ENCODE measurements around the gene PCNX2. TPM values are rescaled to one million over a fixed set of nuclear protein-coding genes. Genes with fewer than 3 reads are reported as not detected.
"Not testable (repeated sequence)": the region's sequence is repeated elsewhere in the genome, so short reads cannot be mapped to it uniquely, and the experiment has no call there.

The PCNX2 gene
- total RNA-seq, 1 experiment from 2014 or later = 18.6 TPM

- not testable (repeated sequence) for DNase-seq (ENCODE audit: low spot score)
These were observed 187.8 kb downstream of the PCNX2 start for GRCh38 chr1:233107716-233108130.

DNA sequence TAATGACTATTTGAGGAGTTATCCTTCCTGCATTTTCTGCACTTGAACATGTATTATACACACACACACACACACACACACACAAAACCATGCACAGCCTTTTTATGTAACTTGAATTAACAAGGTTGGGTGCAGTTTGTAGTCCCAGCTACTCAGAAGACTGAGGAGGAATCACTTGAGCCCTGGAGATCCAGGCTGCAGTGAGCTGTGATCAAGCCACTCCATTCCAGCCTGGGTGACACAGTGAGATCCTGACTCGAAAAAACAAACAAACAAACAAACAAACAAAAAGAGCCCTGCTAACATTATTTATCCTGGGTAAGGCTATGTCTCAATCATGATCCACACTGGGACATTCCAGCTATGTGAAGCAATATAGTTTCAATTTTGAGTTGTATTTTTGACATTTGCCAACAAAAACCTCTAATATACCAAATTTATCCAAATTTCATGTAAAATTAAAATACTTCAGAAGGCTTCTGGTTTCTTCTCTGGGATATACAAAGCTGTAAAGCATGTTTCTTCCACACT, 188.3 kb downstream of the PCNX2 start:
- DNase-seq (ENCODE audit: low spot score) = no peak

DNA sequence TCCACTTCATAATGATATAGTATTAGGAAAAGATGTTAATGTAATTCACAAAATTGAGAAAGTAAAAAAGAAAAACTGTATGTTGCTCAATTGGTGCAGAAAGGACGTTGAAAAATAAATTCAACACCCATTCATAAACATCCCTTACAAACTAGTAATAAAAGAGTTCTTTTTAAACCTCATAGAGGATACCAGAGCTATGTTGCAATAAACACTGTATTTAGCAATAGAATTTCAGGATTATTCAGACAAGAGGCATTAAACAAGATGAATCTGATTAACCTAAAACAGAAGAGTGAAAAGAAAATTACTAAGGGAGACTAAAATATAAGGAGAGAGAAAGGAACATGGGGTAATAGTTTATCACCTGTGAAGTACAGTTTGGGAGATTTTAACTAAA, 190.3 kb downstream of the PCNX2 start:
- no peak for DNase-seq (ENCODE audit: low spot score)

DNA sequence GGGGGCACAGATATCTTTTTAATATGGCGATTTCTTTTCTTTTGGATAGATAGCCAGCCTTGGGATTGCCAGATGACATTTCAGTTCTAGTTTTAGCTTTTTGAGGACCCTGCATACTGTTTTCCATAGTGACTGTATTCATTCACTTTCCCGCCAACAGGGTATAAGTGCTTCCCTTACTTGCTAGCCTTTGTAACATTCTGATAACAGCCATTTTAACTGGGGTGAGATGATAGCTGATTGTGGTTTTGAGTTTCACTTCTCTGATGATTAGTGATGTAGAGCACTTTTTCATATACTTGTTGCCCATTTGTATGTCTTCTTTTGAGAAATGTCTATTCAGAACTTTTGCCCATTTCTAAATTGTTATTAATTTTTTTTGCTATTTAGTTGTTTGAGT, 193.2 kb downstream of the PCNX2 start:
- DNase-seq (ENCODE audit: low spot score) = no peak

DNA sequence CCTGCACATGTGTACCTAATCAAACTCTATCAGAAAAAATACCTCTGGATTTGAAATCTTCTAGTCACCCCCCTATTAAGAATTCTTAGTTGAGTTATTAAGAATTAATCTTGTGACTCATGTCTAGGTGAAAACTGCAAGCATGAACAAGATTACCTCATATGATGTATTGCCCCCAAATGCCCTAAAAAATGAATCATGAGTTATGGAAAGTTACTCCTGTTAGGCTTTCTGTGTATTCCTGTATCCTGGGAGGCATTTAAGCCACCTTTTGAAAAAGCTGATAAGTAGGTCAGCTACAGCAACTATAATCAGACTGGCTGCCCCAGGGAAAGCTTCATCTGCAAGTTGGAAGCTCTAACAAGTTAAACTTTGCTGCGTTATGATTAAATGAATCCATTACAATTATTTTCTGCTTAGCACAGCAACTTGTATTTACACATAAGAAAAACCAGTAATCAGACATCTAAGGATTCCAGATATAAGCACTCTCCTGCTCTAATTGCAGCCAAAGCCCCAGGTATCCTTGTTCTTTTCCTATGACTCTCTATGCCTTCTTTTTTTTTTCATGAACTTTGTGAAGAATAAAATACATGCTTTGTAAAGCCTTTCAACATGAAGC, 197.5 kb downstream of the PCNX2 start:
- no peak for DNase-seq (ENCODE audit: low spot score)

- no peak for DNase-seq (ENCODE audit: low spot score)
These were observed 198.0 kb downstream of the PCNX2 start for GRCh38 chr1:233097546-233097945.

- DNase-seq (ENCODE audit: low spot score) = no peak
These were observed 200.8 kb downstream of the PCNX2 start for GRCh38 chr1:233094691-233095090.

DNA sequence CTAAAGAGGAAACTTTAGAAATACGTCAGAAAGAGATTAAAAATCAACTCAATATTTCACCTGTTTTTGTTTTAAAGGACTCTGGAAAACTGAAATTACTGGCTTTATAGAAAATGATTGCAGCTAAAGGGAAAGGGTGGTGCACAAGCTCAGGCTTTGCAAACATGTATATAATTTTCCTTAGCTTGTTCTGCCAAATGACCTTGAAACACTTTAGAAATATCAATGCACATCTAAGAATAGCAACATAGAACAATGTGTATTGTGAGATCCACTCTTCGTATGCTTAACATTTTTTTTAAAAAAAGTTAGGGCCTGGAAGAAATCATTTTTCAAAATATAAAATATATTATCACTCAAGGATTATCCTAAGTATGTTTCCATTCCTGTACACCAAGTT, 201.3 kb downstream of the PCNX2 start:
- no peak for DNase-seq (ENCODE audit: low spot score)

GRCh38 chr1:233090746-233091494, 204.6 kb downstream of the PCNX2 start:
- no peak for DNase-seq (ENCODE audit: low spot score)

GRCh38 chr1:233089251-233089650, 206.3 kb downstream of the PCNX2 start:
- DNase-seq (ENCODE audit: low spot score) = no peak

GRCh38 chr1:233088613-233089012, 206.9 kb downstream of the PCNX2 start:
- DNase-seq (ENCODE audit: low spot score) = no peak

GRCh38 chr1:233086961-233087881, 208.3 kb downstream of the PCNX2 start:
- DNase-seq (ENCODE audit: low spot score) = no peak

DNA sequence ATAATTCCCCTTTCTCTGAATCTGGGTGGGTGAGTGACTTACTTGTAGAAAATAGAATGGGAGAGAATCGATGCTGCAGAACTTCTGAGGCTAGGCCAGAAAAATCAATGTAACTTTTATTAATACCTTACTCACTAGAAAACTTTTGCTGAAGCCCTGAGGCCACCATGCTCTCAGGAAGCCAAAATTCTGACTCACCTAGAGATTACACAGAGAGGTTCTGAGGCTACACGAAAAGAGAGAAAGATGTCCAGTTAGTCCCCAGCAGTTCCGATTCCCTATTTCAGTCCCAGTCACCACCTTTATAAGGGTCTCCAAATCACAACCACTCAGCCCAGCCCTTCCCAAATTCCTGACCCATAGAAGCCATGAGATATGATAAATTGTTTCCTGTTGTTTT, 210.0 kb downstream of the PCNX2 start:
- no peak for DNase-seq (ENCODE audit: low spot score)

DNA sequence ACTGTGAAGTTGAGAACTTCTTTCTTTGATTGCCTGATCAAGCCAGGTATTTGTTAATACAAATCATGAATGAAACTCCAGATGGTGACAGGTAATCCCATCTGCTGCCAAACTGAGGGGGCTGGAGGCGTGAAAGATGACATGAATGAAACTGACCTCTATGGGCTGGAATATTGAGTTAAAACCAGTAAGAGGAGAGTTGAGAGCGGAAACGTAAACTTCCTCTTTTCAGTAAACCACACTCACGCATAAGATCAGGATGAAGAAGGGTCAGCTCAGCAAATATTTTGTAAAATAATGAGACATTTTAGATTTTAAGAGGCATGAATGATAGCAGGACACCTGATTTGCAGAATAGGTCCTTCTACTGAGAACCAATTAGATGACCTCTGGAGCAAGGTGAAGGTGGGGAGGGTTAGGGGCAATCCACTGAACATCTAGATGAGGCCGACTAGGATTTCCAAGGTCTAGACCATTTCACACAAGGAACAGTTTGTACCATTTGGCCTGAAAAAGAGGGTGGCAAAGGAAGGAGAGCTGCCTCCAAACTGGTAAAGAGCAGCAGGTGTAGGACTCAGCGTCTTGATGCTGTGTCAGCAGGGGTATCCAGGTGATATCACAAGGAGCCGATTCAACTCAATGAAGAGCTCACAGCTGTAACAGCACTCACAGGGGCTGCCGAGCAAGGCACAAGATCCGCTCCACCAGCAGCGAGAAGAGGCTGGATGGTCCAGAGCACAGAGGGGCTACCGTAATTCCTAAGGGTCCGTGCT, 212.6 kb downstream of the PCNX2 start:
- DNase-seq (ENCODE audit: low spot score) = no peak

GRCh38 chr1:233081735-233082134, 213.8 kb downstream of the PCNX2 start:
- no peak for DNase-seq (ENCODE audit: low spot score)

- not testable (repeated sequence) for DNase-seq (ENCODE audit: low spot score)
These were observed 214.7 kb downstream of the PCNX2 start for GRCh38 chr1:233080827-233081226.

- DNase-seq (ENCODE audit: low spot score) = no peak
These were observed 215.2 kb downstream of the PCNX2 start for GRCh38 chr1:233080286-233080685.

DNA sequence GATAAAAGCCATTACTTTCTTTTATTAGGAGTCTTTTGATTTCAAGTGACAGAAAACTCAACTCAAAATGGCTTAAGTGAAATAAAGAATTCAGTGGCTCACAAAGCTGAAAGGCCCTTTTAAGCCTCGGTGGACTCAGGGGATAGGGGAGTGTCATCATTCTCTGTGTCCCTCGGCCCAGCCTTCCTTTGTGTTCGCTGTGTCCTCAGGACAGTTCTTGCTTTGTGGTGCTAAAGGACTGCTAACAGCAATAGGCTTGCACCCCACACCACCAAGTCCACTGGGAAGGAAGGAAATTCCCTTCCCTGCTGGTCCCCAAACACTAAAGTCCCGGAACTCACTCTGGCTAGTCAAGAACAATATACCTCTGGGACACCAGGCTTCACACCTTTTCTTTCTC, 216.0 kb downstream of the PCNX2 start:
- no peak for DNase-seq (ENCODE audit: low spot score)

DNA sequence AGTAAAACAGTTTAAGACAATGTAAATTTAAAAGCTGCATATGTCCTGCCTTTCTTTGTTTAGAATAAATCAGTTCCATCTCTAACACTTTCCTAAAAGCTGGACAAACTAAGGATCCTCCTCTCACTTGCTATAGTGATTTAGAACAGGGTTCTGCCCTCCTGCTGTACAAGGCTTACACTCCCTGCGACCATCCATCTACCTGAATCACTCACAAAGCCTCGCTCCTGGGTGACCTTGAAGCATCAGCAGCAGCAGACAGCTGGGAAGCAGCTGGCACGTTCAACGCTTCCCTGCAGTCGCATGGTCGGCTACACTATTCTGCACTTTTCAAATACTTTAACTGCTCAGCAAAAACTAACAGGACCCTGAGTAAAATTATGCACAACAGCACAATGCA, 217.1 kb downstream of the PCNX2 start:
- DNase-seq (ENCODE audit: low spot score) = no peak

GRCh38 chr1:233075915-233076295, 219.6 kb downstream of the PCNX2 start:
- DNase-seq (ENCODE audit: low spot score) = no peak

- DNase-seq (ENCODE audit: low spot score) = no peak
These were observed 229.4 kb downstream of the PCNX2 start for GRCh38 chr1:233066087-233066486.
